GM23338 (cell line): ENCODE results near the gene CYP2D6. TPM values are rescaled to one million over a fixed set of nuclear protein-coding genes. Genes with fewer than 3 reads are reported as not detected.

Source experiments
- ATAC-seq: fragments of 200-7000 bp; cut with Tn5 transposase; 3 replicates; pipeline ENCODE4 v1.9.1; 2020
- DNase-seq: peaks from one replicate; pipeline ENCODE4 v3.0.0-alpha.2; 2015; ENCODE audit warnings: low spot score
- H2AFZ ChIP-seq: fragments of 200-600 bp; sonication (generic); 2 replicates; pipeline ENCODE4 v1.8.0; 2016; ENCODE audit warnings: antibody characterized with exemption, mild to moderate bottlenecking, moderate library complexity
- H3F3A ChIP-seq: fragments of 200-600 bp; sonication (generic); replicated peaks from 2 replicates; pipeline ENCODE4 v1.8.0; 2017; ENCODE audit warnings: antibody characterized with exemption, mixed run types, low read depth
- H3K27ac ChIP-seq: fragments of 200-600 bp; sonication (generic); 2 replicates; pipeline ENCODE4 v1.6.1; 2016; ENCODE audit warnings: low read depth
- H3K27me3 ChIP-seq: fragments of 200-600 bp; sonication (generic); 2 replicates; pipeline ENCODE4 v1.8.0; 2016; ENCODE audit warnings: mild to moderate bottlenecking, mixed run types, moderate library complexity; ENCODE audit not compliant: insufficient read depth
- H3K36me3 ChIP-seq: fragments of 200-600 bp; sonication (generic); 2 replicates; pipeline ENCODE4 v1.8.0; 2016; ENCODE audit warnings: mild to moderate bottlenecking; ENCODE audit not compliant: insufficient read depth
- H3K4me1 ChIP-seq: fragments of 200-600 bp; sonication (generic); 2 replicates; pipeline ENCODE4 v1.8.0; 2016; ENCODE audit warnings: mild to moderate bottlenecking, moderate library complexity; ENCODE audit not compliant: insufficient read depth
- H3K4me2 ChIP-seq: fragments of 200-600 bp; sonication (generic); 2 replicates; pipeline ENCODE4 v1.7.1; 2017; ENCODE audit warnings: mixed run types
- H3K4me3 ChIP-seq: fragments of 200-600 bp; sonication (generic); 2 replicates; pipeline ENCODE4 v1.6.1; 2016; ENCODE audit warnings: mixed run types
- H3K79me2 ChIP-seq: fragments of 200-600 bp; sonication (generic); replicated peaks from 2 replicates; pipeline ENCODE4 v1.8.0; 2017; ENCODE audit warnings: mild to moderate bottlenecking; ENCODE audit not compliant: insufficient read depth
- H3K9me2 ChIP-seq: fragments of 200-600 bp; sonication (generic); 2 replicates; pipeline ENCODE4 v1.8.0; 2017; ENCODE audit not compliant: insufficient read depth
- H4K20me1 ChIP-seq: fragments of 200-600 bp; sonication (generic); replicated peaks from 2 replicates; pipeline ENCODE4 v1.8.0; 2017; ENCODE audit warnings: mild to moderate bottlenecking; ENCODE audit not compliant: insufficient read depth
- H3K27ac Mint-ChIP-seq: 2 replicates; pipeline ENCODE4 v1.8.0; 2020; ENCODE audit warnings: inconsistent platforms, mild to moderate bottlenecking, moderate library complexity, mixed read lengths
- H3K27me3 Mint-ChIP-seq: 3 replicates; pipeline ENCODE4 v1.8.0; 2022; ENCODE audit warnings: low read depth, mild to moderate bottlenecking, moderate library complexity, mixed read lengths, inconsistent platforms; ENCODE audit not compliant: insufficient read depth, poor library complexity
- H3K36me3 Mint-ChIP-seq: 3 replicates; pipeline ENCODE4 v1.8.0; 2021; ENCODE audit warnings: low read depth, mild to moderate bottlenecking, inconsistent platforms, moderate library complexity, mixed read lengths
- H3K4me1 Mint-ChIP-seq: 3 replicates; pipeline ENCODE4 v1.8.0; 2020; ENCODE audit warnings: mild to moderate bottlenecking, inconsistent platforms, mixed read lengths
- H3K4me3 Mint-ChIP-seq: 3 replicates; pipeline ENCODE4 v1.8.0; 2021; ENCODE audit warnings: moderate library complexity, mild to moderate bottlenecking, inconsistent platforms, mixed read lengths
- H3K9me3 Mint-ChIP-seq: 3 replicates; pipeline ENCODE4 v1.8.0; 2020; ENCODE audit warnings: moderate library complexity, mild to moderate bottlenecking, inconsistent platforms, mixed read lengths
- CTCF ChIP-seq, 2 experiments: fragments of 200-600 bp in 1 of 2; sonication (generic) in 1 of 2; conservative IDR thresholded peaks; 2 replicates each; pipeline versions ENCODE4 v1.5.1 to v1.6.1; 2016 to 2017; ENCODE audit warnings: antibody characterized with exemption in 2 of 2, low read depth in 2 of 2, mild to moderate bottlenecking in 2 of 2, moderate library complexity in 1 of 2
- ETS1 ChIP-seq: IDR thresholded peaks from 2 replicates; pipeline ENCODE4 v1.6.1; 2016; ENCODE audit warnings: antibody characterized with exemption
- EZH2 ChIP-seq: fragments of 200-600 bp; sonication (generic); IDR thresholded peaks from one replicate; pipeline ENCODE4 v1.8.0; 2017; ENCODE audit warnings: antibody characterized with exemption, mild to moderate bottlenecking, low read depth; ENCODE audit not compliant: unreplicated experiment
- POLR2AphosphoS5 ChIP-seq: IDR thresholded peaks from 2 replicates; pipeline ENCODE4 v1.6.1; 2016; ENCODE audit warnings: antibody characterized with exemption, low read depth
- STAT1 ChIP-seq: IDR thresholded peaks from one replicate; pipeline ENCODE4 v1.6.1; 2016; ENCODE audit warnings: antibody characterized with exemption; ENCODE audit not compliant: unreplicated experiment
- ZNF462 ChIP-seq: fragments of 250-450 bp; sonication (Bioruptor Pico); IDR thresholded peaks from 2 replicates; pipeline ENCODE4 v1.5.0; 2020; ENCODE audit warnings: mild to moderate bottlenecking, moderate library complexity
- polyA plus RNA-seq: library from polyadenylated mRNA; unstranded; fragments of >200 nt; fragmentation: Nextera tagmentation; extraction: Ambion mirVana; gene quantifications from 2 replicates; pipeline ENCODE4 v1.2.1, GENCODE V29; 2016
- total RNA-seq: library from RNA; depleted of rRNA; stranded (reverse); fragments of >200 nt; shearing (Covaris generic); gene quantifications from 2 replicates; pipeline ENCODE4 v1.2.3, GENCODE V29; 2014

CYP2D6 gene
- total and polyA plus RNA-seq, 2 experiments from 2014 or later: 1.2 to 1.3 TPM

GRCh38 chr22:42168476-42168875 is 37.9 kb upstream of the CYP2D6 start (continued):
- TF ChIP-seq ZNF462 (CRISPR knock-in tag): no peak
- no peak for TF ChIP-seq EZH2
- TF ChIP-seq STAT1: no peak
- no peak for TF ChIP-seq ETS1
- TF ChIP-seq CTCF (conservative IDR thresholded peaks at IDR 0.05; ENCODE audit: low read depth in 2 of 2): no peak

GRCh38 chr22:42167066-42167465 is 36.5 kb upstream of the CYP2D6 start:
- Histone ChIP-seq H3K4me1 (peaks cover 8% of the 10 kb centered on the region; the same call in 1 of the 2 replicates), H3K9me2 (no peaks in the 10 kb centered on the region), H3K36me3 (peaks cover 5% of the 10 kb centered on the region; the same call in 1 of the 2 replicates), H3K79me2 (peaks cover 3% of the 10 kb centered on the region), H3K4me2 (no peak overlapping the region), H3F3A (0 out of 2 replicates have a peak, but pooled peaks cover 9% of the 10 kb centered on the region), H3K27me3 (no peaks in the 10 kb centered on the region), H2AFZ (no peak overlapping the region), H3K4me3 (no peak overlapping the region), H3K27ac (no peak overlapping the region), H4K20me1 (peaks cover 34% of the 10 kb centered on the region)
- Mint-ChIP-seq H3K27me3 (peaks cover 4% of the 10 kb centered on the region), H3K36me3 (peaks cover 19% of the 10 kb centered on the region), H3K9me3 (no peaks in the 10 kb centered on the region; the same call in 2 of the 3 replicates), H3K4me3 (no peak overlapping the region; the same call in 2 of the 3 replicates), H3K4me1 (peaks cover 31% of the 10 kb centered on the region), H3K27ac (no peak overlapping the region; the same call in 1 of the 2 replicates)
- DNase-seq: no peak
- no peak for ATAC-seq
- TF ChIP-seq ZNF462 (CRISPR knock-in tag) (no peak), POLR2AphosphoS5 (no peak)
